ENCODE data around the gene LAGE3.

DNA sequence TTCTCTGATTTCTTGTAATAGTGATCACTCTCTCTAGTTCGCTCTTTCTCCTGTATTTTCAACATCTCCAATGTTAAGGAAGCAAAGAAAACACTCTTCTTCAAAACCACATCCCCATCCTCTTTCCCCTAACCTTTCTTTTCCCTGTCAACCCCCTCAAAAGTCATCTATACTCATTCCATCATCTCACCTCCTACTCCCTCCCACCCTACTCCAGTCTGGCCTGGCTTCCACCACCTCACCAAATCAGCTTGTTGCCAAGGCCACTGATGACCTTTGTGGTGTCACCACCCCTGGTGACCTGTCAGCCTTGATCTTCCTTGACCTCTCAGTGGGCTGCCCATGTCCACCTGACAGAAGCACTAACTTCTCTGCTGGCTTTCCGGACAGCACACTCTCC is 34.6 kb upstream of the LAGE3 start:
- TF ChIP-seq, protein P1, sequence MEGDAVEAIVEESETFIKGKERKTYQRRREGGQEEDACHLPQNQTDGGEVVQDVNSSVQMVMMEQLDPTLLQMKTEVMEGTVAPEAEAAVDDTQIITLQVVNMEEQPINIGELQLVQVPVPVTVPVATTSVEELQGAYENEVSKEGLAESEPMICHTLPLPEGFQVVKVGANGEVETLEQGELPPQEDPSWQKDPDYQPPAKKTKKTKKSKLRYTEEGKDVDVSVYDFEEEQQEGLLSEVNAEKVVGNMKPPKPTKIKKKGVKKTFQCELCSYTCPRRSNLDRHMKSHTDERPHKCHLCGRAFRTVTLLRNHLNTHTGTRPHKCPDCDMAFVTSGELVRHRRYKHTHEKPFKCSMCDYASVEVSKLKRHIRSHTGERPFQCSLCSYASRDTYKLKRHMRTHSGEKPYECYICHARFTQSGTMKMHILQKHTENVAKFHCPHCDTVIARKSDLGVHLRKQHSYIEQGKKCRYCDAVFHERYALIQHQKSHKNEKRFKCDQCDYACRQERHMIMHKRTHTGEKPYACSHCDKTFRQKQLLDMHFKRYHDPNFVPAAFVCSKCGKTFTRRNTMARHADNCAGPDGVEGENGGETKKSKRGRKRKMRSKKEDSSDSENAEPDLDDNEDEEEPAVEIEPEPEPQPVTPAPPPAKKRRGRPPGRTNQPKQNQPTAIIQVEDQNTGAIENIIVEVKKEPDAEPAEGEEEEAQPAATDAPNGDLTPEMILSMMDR (IDR thresholded peaks at IDR 0.05; ENCODE audit: low read depth, low read length): no peak
- TF ChIP-seq, protein P2, sequence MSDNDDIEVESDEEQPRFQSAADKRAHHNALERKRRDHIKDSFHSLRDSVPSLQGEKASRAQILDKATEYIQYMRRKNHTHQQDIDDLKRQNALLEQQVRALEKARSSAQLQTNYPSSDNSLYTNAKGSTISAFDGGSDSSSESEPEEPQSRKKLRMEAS (IDR thresholded peaks at IDR 0.05; ENCODE audit: low read depth, low read length): no peak

Data from NB4 (cell line).